Activated CD8-positive, alpha-beta memory T cell treated with anti-CD3 and anti-CD28 coated beads, Interleukin-2, amount 10 ng/mL, durations not matched to agents 7 days and 5 days (primary cell): ENCODE results near the gene ZFP36. TPM values are rescaled to one million over a fixed set of nuclear protein-coding genes. Genes with fewer than 3 reads are reported as not detected.

Source experiments
- ATAC-seq: fragments of 150-1000 bp; cut with Tn5 transposase; one replicate; pipeline ENCODE4 v1.10.0; 2021; ENCODE audit warnings: moderate library complexity
- CTCF ChIA-PET: fragments of 350-600 bp; sonication (Branson Sonifier 250); formaldehyde crosslinking; loops from one replicate; lab custom pipeline; 2021; ENCODE audit warnings: antibody characterized with exemption; lab: Charles Lee
- DNase-seq: peaks from one replicate; pipeline ENCODE4 v3.0.0-alpha.2; 2020
- H3K27ac Mint-ChIP-seq: one replicate; pipeline ENCODE4 v1.8.0; 2021; ENCODE audit warnings: mild to moderate bottlenecking, mixed read lengths
- H3K27me3 Mint-ChIP-seq: one replicate; pipeline ENCODE4 v1.8.0; 2021; ENCODE audit warnings: mixed read lengths
- H3K36me3 Mint-ChIP-seq: one replicate; pipeline ENCODE4 v1.8.0; 2021; ENCODE audit warnings: mild to moderate bottlenecking, mixed read lengths
- H3K4me1 Mint-ChIP-seq: one replicate; pipeline ENCODE4 v1.8.0; 2021; ENCODE audit warnings: mixed read lengths
- H3K4me3 Mint-ChIP-seq: one replicate; pipeline ENCODE4 v1.8.0; 2021; ENCODE audit warnings: mild to moderate bottlenecking, moderate library complexity, mixed read lengths
- H3K9me3 Mint-ChIP-seq: one replicate; pipeline ENCODE4 v1.8.0; 2022; ENCODE audit warnings: low read depth, mixed read lengths
- total RNA-seq, 2 experiments: library from RNA; stranded (reverse); gene quantifications; one replicate each; pipeline ENCODE4 v1.2.3, GENCODE V29; 2021

The ZFP36 gene
- total RNA-seq, 2 experiments from 2014 or later: 45.1 to 107 TPM

DNA sequence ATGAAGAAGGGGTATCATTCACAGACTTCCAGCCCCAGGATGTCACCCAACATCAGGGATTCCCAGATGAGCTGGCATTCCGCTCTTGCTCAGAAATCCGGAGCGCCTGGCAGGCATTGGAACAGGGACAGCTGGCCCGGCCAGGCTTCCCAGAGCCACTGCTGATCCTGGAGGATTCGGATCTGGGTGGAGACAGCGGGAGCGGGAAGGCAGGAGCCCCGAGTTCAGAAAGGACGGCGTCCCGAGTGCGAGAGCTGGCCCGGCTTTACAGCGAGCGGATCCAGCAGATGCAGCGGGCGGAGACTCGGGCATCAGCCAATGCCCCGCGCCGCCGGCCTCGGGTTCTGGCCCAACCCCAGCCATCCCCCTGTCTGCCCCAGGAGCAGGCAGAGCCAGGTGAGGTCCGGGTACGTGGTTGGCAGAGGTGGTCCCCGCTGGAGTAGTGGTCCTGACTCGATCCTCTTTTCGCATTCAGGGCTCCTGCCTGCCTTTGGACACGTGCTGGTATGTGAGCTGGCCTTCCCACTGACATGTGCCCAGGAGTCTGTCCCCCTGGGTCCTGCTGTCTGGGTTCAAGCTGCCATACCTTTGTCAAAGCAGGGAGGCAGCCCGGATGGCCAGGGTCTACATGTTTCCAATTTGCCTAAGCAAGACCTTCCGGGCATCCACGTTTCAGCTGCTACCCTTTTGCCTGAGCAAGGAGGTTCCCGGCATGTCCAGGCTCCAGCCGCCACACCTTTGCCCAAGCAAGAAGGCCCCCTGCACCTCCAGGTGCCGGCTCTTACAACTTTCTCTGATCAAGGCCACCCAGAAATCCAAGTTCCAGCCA, 16.8 kb downstream of the ZFP36 start:
- Mint-ChIP-seq H3K27ac (no peak overlapping the region), H3K27me3 (no peaks in the 10 kb centered on the region), H3K9me3 (no peaks in the 10 kb centered on the region), H3K4me3 (no peak overlapping the region), H3K36me3 (peaks cover 6% of the 10 kb centered on the region), H3K4me1 (no peaks in the 10 kb centered on the region)
- DNase-seq (no peak), ATAC-seq (no peak)
- CTCF ChIA-PET: interaction anchor here (1.4 to 2.0 kb wide), 3 partner anchors 12 to 109 kb away, joined by 3 to 7 read pairs (median 5); partner anchors contain the start of genes EID2B and RPS16

DNA sequence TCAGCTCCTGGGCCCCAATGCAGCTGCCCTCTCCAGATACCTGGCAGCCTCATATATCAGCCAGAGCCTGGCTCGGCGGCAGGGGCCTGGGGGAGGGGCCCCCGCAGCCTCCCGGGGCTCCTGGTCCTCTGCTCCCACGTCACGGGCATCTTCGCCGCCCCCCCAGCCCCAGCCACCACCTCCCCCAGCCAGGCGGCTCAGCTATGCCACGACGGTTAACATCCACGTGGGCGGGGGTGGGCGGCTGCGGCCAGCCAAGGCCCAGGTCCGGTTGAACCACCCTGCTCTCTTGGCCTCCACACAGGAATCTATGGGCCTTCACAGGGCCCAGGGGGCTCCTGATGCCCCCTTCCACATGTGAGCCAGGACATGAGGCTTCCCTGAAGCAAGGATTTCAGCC, 18.3 kb downstream of the ZFP36 start:
- no peak for DNase-seq
- CTCF ChIA-PET: interaction anchor here (1.4 to 2.0 kb wide), 3 partner anchors 11 to 108 kb away, joined by 3 to 7 read pairs (median 5); partner anchors contain the start of genes EID2B and RPS16
- ATAC-seq: no peak
- Mint-ChIP-seq H3K27ac (no peak overlapping the region), H3K4me3 (no peak overlapping the region), H3K9me3 (no peaks in the 10 kb centered on the region), H3K27me3 (no peaks in the 10 kb centered on the region), H3K36me3 (peaks cover 6% of the 10 kb centered on the region), H3K4me1 (peaks cover 3% of the 10 kb centered on the region)

DNA sequence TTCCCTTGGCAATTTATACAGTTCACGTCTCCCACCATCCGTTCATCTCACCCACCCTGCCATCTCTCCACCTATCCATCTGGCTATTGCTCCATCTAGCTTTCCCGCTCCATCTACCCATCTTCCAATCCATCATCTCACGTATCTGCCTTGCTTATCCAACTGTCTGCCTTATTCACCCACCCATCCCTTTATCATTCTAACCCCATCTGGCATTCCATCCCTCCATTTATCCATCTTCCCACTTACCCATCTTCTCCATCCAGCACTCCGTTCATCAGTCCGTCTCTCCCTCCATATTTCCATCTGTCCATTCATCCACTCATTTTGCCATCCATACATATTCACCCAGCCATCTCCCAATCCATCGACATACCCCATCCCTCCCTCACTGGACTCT, 19.1 kb downstream of the ZFP36 start:
- no peaks in the 10 kb centered on the region for H3K27me3 Mint-ChIP-seq
- ATAC-seq: no peak
- no peak for DNase-seq
- CTCF ChIA-PET: interaction anchor here (0.5 to 1.9 kb wide), 3 partner anchors 10 to 13 kb away, joined by 3 to 8 read pairs (median 3); partner anchors contain the start of gene PLEKHG2
- H3K4me3 Mint-ChIP-seq: no peak overlapping the region
- peaks cover 6% of the 10 kb centered on the region for H3K36me3 Mint-ChIP-seq
- H3K4me1 Mint-ChIP-seq: peaks cover 8% of the 10 kb centered on the region
- H3K9me3 Mint-ChIP-seq: no peaks in the 10 kb centered on the region
- no peak overlapping the region for H3K27ac Mint-ChIP-seq

DNA sequence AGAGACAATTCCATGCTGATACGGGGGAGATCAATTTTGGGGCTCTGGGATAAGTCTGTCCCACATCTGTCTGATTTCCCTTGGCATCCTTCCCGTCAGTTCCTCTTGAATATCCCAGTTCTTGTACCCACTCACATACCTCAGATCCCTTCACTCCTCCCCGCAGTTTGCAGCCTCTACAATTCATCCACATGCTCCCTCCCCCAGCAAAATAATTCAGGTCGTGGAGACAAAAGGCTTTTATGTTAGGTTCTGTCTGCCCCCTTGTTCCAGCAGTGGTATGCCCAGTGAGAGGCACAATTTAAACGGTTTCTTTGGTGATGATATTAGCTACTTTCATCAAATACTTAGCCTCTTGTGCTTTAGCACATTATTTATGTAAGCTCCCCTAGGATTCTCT, 19.5 kb downstream of the ZFP36 start:
- H3K4me1 Mint-ChIP-seq: peaks cover 12% of the 10 kb centered on the region
- H3K9me3 Mint-ChIP-seq: no peaks in the 10 kb centered on the region
- H3K27me3 Mint-ChIP-seq: no peaks in the 10 kb centered on the region
- CTCF ChIA-PET: interaction anchor here (0.5 to 1.9 kb wide), 5 partner anchors 10 to 55 kb away, joined by 3 to 8 read pairs (median 3); partner anchors contain the start of genes PLEKHG2 and TIMM50
- no peak for DNase-seq
- no peak for ATAC-seq
- no peak overlapping the region for H3K4me3 Mint-ChIP-seq
- H3K27ac Mint-ChIP-seq: no peak overlapping the region
- H3K36me3 Mint-ChIP-seq: peaks cover 8% of the 10 kb centered on the region

DNA sequence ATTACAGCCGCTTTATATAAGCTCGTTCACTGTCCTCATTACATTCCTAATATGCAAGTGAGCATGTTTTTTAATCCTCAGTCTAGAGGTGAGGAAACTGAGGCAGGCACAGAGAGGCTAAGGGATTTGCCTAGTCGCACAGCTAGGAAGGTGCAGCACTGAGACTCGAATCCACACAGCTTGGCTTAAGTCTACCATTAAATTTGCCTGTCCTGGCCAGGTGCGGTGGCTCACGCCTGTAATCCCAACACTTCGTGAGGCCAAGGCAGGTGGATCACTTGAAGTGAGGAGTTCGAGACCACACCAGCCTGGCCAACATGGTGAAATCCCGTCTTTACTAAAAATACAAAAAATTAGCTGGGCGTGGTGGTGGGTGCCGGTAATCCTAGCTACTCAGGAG, 21.1 kb downstream of the ZFP36 start:
- Mint-ChIP-seq H3K9me3 (no peaks in the 10 kb centered on the region), H3K36me3 (peaks cover 9% of the 10 kb centered on the region), H3K27ac (no peak overlapping the region), H3K27me3 (no peaks in the 10 kb centered on the region), H3K4me1 (peaks cover 19% of the 10 kb centered on the region), H3K4me3 (no peak overlapping the region)
- CTCF ChIA-PET: interaction anchor here (0.7 to 1.9 kb wide), 6 partner anchors 15 to 317 kb away, joined by 3 to 8 read pairs (median 3); partner anchors contain the start of gene PLEKHG2
- DNase-seq: no peak
- no peak for ATAC-seq

DNA sequence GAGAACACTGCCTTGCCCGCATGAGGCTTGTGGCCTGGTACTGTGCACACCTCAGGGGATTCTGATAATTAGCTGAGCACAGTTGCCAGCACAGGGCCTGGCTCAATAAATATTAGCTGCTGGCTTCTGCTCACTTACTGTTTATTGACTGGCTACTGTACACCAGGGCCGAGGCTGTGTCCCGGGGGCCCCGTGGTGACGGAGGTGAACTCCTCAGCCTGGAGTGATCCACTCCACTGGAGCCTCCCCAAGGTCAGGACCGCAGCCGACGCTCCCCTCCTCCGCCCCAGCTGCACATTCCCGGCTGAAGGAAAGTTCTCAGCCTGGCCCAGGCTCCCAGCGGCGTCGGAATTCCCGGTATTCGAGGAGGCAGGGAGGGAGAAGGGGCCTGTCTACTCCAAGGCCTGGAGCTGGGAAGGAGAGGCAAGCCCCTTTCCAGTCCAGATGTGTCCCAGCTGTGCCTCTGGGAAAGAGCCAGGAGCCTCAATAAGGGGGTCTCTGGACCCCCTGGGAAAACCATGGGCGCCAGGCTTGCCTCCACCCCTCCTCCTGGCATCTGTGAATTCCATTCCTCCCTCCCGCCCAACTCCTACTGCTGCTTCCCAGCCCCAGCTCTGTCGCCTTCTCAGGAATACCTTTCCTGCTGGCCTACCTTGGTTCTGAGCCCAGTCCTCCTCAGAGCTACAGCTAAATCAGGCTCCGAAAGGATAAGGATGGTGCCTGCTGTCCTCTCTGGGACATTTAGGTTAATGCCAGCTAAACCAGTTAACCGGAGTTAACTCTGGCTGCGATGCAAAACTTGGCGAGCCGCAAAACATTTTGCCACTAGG, 21.9 kb downstream of the ZFP36 start:
- H3K27ac Mint-ChIP-seq: no peak overlapping the region
- no peak for DNase-seq
- H3K27me3 Mint-ChIP-seq: no peaks in the 10 kb centered on the region
- CTCF ChIA-PET: interaction anchor here (0.9 to 2.3 kb wide), 6 partner anchors 15 to 104 kb away, joined by 3 to 10 read pairs (median 4); partner anchors contain the start of genes EID2B and PLEKHG2
- H3K9me3 Mint-ChIP-seq: no peaks in the 10 kb centered on the region
- no peak for ATAC-seq
- H3K4me1 Mint-ChIP-seq: peaks cover 27% of the 10 kb centered on the region
- peaks cover 14% of the 10 kb centered on the region for H3K36me3 Mint-ChIP-seq
- H3K4me3 Mint-ChIP-seq: no peak overlapping the region

DNA sequence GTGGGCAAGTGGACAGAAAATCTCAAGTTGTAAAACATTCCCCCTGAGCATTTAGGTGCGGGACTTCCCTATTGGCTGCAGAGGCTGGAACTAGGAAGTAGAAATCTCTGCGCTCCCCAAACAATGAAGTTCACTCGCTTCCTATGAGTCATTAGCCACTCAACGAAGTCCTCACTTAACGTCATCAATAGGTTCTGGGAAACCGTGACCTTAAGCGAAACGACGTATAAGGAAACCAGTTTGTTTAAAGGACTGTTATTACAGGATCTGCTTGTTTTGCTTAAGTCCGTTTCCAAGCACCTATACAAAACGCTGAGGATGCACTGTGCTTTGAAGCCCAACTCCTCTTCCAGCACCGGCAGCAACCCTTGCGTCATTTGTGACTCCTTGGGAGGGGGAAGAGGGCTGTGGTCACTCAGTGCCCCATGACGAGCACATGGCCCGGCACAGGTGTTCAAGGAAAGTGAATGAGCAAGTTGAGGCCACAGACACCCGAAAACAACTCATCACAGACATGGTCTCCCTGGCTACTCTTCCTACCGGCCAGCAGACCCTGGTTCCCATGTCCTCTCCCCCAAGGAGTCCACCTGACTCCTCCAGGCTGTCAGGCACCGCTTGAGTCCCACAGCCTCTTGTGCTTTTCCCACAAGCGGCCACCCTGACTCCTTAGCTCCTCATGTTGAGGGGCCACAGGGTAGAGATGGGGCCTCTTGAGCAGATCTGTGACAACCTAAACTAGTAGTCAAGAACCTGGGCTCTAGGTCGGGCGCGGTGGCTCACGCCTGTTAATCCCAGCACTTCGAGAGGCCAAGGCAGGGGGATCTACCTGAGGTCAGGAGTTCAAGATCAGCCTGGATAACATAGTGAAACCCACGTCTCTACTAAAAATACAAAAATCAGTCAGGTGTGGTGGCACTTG, 24.3 kb downstream of the ZFP36 start:
- ATAC-seq: peak; percentile 76
- CTCF ChIA-PET: interaction anchor here (0.6 to 2.3 kb wide), 2 partner anchors 19 to 90 kb away, joined by 3 to 8 read pairs; partner anchors contain the start of gene PLEKHG2
- Mint-ChIP-seq H3K27ac (peak overlapping the region; percentile 93), H3K9me3 (no peaks in the 10 kb centered on the region), H3K4me1 (peaks cover 47% of the 10 kb centered on the region), H3K27me3 (peaks cover 3% of the 10 kb centered on the region), H3K4me3 (peak overlapping the region; percentile 54), H3K36me3 (peaks cover 35% of the 10 kb centered on the region)
- DNase-seq: peak; percentile 88

DNA sequence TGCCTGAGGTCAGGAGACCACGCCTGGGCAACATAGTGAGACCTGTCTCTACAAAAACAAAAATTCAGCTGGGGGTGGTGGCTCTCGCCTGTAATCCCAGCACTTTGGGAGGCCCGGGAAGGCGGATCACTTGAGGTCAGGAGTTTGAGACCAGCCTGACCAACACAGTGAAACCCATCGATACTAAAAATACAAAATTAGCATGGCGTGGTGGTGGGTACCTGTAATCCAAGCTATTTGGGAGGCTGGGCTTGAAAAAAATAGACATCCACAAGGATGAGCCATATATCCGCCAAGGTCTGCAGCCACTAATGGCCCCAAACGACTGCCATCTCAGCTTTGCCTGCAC, 26.0 kb downstream of the ZFP36 start:
- no peak for DNase-seq
- H3K27me3 Mint-ChIP-seq: peaks cover 4% of the 10 kb centered on the region
- peak overlapping the region; percentile 67 for H3K27ac Mint-ChIP-seq
- H3K36me3 Mint-ChIP-seq: peaks cover 36% of the 10 kb centered on the region
- no peak overlapping the region for H3K4me3 Mint-ChIP-seq
- CTCF ChIA-PET: interaction anchor here (1.2 to 2.3 kb wide), 3 partner anchors 20 to 100 kb away, joined by 3 to 8 read pairs (median 4); partner anchors contain the start of genes EID2B and PLEKHG2
- ATAC-seq: no peak
- H3K4me1 Mint-ChIP-seq: peaks cover 56% of the 10 kb centered on the region
- no peaks in the 10 kb centered on the region for H3K9me3 Mint-ChIP-seq

DNA sequence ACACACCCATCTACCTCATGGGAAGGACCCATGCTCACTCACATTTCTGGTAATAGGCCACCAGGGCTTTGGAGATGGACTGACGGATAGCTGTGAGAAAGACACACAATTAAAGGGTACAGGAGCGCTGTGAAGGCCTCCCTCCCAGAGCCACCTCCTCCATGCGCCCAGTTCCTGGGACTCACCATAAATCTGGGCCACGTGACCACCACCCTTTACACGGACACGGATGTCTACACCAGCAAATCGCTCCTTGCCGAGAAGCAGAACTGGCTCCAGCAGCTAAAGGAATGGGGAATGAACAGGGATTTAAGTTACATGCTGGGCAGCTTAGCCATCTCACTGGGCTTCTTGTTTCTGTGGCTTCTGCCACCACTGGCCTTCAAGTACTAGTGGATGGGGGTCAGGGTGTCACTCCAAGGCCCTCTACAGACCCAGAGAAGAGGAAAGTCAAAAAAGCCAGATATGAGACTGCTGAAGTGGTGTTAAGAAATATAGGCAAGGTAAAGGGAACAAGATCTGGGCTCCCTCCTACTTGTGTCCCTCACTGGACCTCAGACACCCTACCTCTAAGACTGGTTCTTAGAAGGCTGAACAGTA, 26.9 kb downstream of the ZFP36 start:
- ATAC-seq (no peak), DNase-seq (no peak)
- Mint-ChIP-seq H3K27me3 (peaks cover 4% of the 10 kb centered on the region), H3K27ac (peak overlapping the region; percentile 99), H3K36me3 (peaks cover 36% of the 10 kb centered on the region), H3K4me1 (peaks cover 56% of the 10 kb centered on the region), H3K9me3 (no peaks in the 10 kb centered on the region), H3K4me3 (peak overlapping the region; percentile 99)
- CTCF ChIA-PET: interaction anchor here (0.5 to 3.4 kb wide), 5 partner anchors 14 to 77 kb away, joined by 3 to 15 read pairs (median 4); partner anchors contain the start of gene PLEKHG2

DNA sequence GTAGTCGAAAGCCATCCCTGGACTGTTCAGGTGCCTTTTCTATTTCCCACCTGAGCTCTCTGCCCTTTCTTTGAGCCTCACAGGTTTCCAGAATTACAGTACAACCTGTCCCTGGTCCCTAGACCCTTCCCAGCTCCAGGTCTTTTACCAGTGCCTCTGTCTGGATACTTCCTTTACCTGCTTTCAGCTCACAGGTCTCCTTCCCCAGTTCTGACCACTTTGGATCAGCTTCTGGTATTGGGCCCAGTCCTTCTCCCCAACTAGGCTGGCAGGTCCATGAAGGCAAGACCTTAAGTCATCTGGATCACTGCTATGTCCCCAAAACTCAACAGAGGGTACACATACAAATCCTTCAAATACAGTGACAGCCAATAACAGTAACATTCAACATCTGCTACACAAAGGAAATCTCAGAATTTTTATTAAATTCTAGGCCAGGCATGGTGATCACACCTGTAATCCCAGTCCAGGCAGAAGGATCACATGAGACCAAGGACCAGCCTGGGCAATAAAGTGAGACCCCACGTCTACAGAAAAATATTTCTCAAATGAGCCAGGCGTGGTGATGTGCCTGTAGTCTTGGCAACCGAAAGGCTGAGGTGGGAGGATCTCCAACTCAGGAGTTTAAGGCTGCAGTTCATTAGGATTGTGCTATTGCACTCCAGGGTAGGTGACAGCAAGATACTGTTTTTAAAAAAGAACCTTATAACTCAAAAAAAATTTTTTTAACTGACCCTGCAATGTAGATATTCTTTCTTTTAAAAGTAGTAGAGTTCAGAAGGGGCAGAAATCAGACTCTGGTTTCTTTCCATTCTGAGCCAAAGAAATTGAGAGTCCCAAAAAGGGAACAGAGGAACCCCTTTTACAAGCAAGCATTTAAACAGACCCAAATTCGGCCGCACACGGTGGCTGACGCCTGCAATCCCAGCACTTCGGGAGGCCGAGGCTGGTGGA, 27.8 kb downstream of the ZFP36 start:
- Mint-ChIP-seq H3K4me1 (peaks cover 53% of the 10 kb centered on the region), H3K27ac (peak overlapping the region; percentile 99), H3K9me3 (no peaks in the 10 kb centered on the region), H3K36me3 (peaks cover 36% of the 10 kb centered on the region), H3K27me3 (peaks cover 4% of the 10 kb centered on the region), H3K4me3 (peak overlapping the region; percentile 99)
- CTCF ChIA-PET: interaction anchor here (0.7 to 3.4 kb wide), 14 partner anchors 10 to 536 kb away, joined by 3 to 20 read pairs (median 5); partner anchors contain the start of genes EID2B, MED29, PAF1 and PLEKHG2
- ATAC-seq (no peak), DNase-seq (no peak)
